Endothelial cell of umbilical vein (primary cell): ENCODE results near the gene CDKN2B-AS1. TPM values are rescaled to one million over a fixed set of nuclear protein-coding genes. Genes with fewer than 3 reads are reported as not detected.

Source experiments
- BruUV-seq: library from RNA; stranded (reverse); fragments of 400-500 nt; replicated peaks from 2 replicates; lab custom pipeline; 2021; lab: Mats Ljungman, UMichigan
- CTCF ChIA-PET: fragments of 300-600, 350-600 bp; sonication (Branson Sonifier 250); formaldehyde crosslinking; loops from one replicate; lab custom pipeline; 2021; ENCODE audit warnings: antibody characterized with exemption, inconsistent platforms; lab: Charles Lee
- POLR2A ChIA-PET: fragments of 300-600, 350-600 bp; sonication (Branson Sonifier 250); formaldehyde crosslinking; loops from one replicate; lab custom pipeline; 2021; ENCODE audit warnings: antibody characterized with exemption, inconsistent platforms; lab: Charles Lee
- DNase-seq: peaks from one replicate; pipeline ENCODE4 v3.0.0-alpha.2; 2011; ENCODE audit warnings: low read depth, low spot score
- FAIRE-seq: peaks from 2 replicates; lab custom pipeline; 2011; peaks lifted over from hg19 to GRCh38; lab: Jason Lieb, UNC
- H2AFZ ChIP-seq: 2 replicates; pipeline ENCODE4 v1.6.0; 2012; ENCODE audit warnings: low read depth, low read length, control low read depth, inconsistent platforms
- H3K27ac ChIP-seq: 2 replicates; pipeline ENCODE4 v1.5.1; 2011; ENCODE audit warnings: low read depth, mild to moderate bottlenecking, control low read depth, low read length, moderate library complexity; ENCODE audit not compliant: insufficient read depth
- H3K27me3 ChIP-seq, 2 experiments: 2 replicates each; pipeline versions ENCODE4 v1.6.0 to v1.6.1; 2011; ENCODE audit warnings: low read length in 2 of 2, mixed read lengths in 1 of 2; ENCODE audit not compliant: control insufficient read depth in 2 of 2, insufficient read depth in 2 of 2
- H3K36me3 ChIP-seq, 2 experiments: 2 replicates in 1 of 2; 3 replicates in 1 of 2; pipeline ENCODE4 v1.5.1; 2011; ENCODE audit warnings: low read length in 2 of 2, mild to moderate bottlenecking in 1 of 2, moderate library complexity in 1 of 2; ENCODE audit not compliant: control insufficient read depth in 2 of 2, insufficient read depth in 2 of 2; ENCODE audit errors: extremely low read depth in 1 of 2
- H3K4me1 ChIP-seq: 3 replicates; pipeline ENCODE4 v1.5.1; 2011; ENCODE audit warnings: mild to moderate bottlenecking, low read length; ENCODE audit not compliant: control insufficient read depth, insufficient read depth; ENCODE audit errors: extremely low read depth
- H3K4me2 ChIP-seq: 2 replicates; pipeline ENCODE4 v1.6.1; 2011; ENCODE audit warnings: low read length, control low read depth, mixed read lengths; ENCODE audit not compliant: insufficient read depth
- H3K4me3 ChIP-seq, 3 experiments: fragments of 200-600 bp in 1 of 3; sonication (generic), shearing (Covaris generic) in 1 of 3; replicated peaks in 1 of 3; 2 replicates each; pipeline ENCODE4 v1.5.1; 2011 to 2016; ENCODE audit warnings: control low read depth in 3 of 3, low read length in 3 of 3, mild to moderate bottlenecking in 2 of 3, inconsistent platforms in 1 of 3, low read depth in 1 of 3, moderate library complexity in 1 of 3; ENCODE audit not compliant: insufficient read depth in 1 of 3
- H3K79me2 ChIP-seq: 2 replicates; pipeline ENCODE4 v1.6.0; 2012; ENCODE audit warnings: low read length, inconsistent platforms; ENCODE audit not compliant: control insufficient read depth, insufficient read depth
- H3K9ac ChIP-seq: replicated peaks from 2 replicates; pipeline ENCODE3; 2011; ENCODE audit warnings: low read length, control low read depth; ENCODE audit not compliant: insufficient read depth; ENCODE audit errors: extremely low read depth
- H3K9me1 ChIP-seq: replicated peaks from 3 replicates; pipeline ENCODE4 v1.6.0; 2011; ENCODE audit warnings: mild to moderate bottlenecking, low read length; ENCODE audit not compliant: control insufficient read depth, insufficient read depth; ENCODE audit errors: extremely low read depth
- H3K9me3 ChIP-seq: replicated peaks from 2 replicates; pipeline ENCODE4 v1.5.1; 2012; ENCODE audit warnings: low read length, inconsistent platforms; ENCODE audit not compliant: control insufficient read depth, insufficient read depth
- H4K20me1 ChIP-seq: replicated peaks from 2 replicates; pipeline ENCODE3; 2011; ENCODE audit warnings: mild to moderate bottlenecking, low read length; ENCODE audit not compliant: control insufficient read depth, insufficient read depth; ENCODE audit errors: extremely low read depth
- EZH2 ChIP-seq: IDR thresholded peaks from 2 replicates; pipeline ENCODE4 v1.6.1; 2012; ENCODE audit warnings: borderline replicate concordance, low read depth, mild to moderate bottlenecking, moderate library complexity, low read length, inconsistent platforms; ENCODE audit not compliant: severe bottlenecking
- FOS ChIP-seq: IDR thresholded peaks from 2 replicates; pipeline ENCODE4 v1.6.1; 2011; ENCODE audit warnings: mild to moderate bottlenecking, low read length, moderate library complexity, borderline replicate concordance; ENCODE audit not compliant: insufficient read depth
- GATA2 ChIP-seq: IDR thresholded peaks from 2 replicates; pipeline ENCODE4 v1.7.0; 2011; ENCODE audit warnings: low read depth, mild to moderate bottlenecking, moderate library complexity, mixed read lengths, low read length; ENCODE audit not compliant: insufficient read length, insufficient read depth
- JUN ChIP-seq: IDR thresholded peaks from 2 replicates; pipeline ENCODE4 v1.6.1; 2011; ENCODE audit warnings: borderline replicate concordance, low read depth; ENCODE audit not compliant: insufficient read length, insufficient read depth
- MYC ChIP-seq: IDR thresholded peaks from one replicate; pipeline ENCODE4 v1.6.1; 2011; ENCODE audit warnings: mild to moderate bottlenecking, low read depth, low read length
- POLR2A ChIP-seq: IDR thresholded peaks from 2 replicates; pipeline ENCODE4 v1.6.1; 2012; ENCODE audit warnings: low read depth, mild to moderate bottlenecking, control low read depth, low read length
- POLR2AphosphoS5 ChIP-seq: IDR thresholded peaks from 2 replicates; pipeline ENCODE4 v1.6.1; 2012; ENCODE audit warnings: low read depth, mild to moderate bottlenecking, control low read depth, low read length, moderate library complexity; ENCODE audit not compliant: insufficient read depth
- dilution Hi-C: fragments of 300-500 bp; cut with MboI; formaldehyde crosslinking; loops from one replicate; pipeline ENCODE4 v1.15.0; 2019; ENCODE audit warnings: low sequenced_read_pairs; ENCODE audit not compliant: extremely low pct_ligation_motif_present
- intact Hi-C: fragments of 100-400 bp; cut with micrococcal nuclease; formaldehyde crosslinking; loops from one replicate; pipeline ENCODE4 v1.10.0; 2022
- polyA plus RNA-seq, 4 experiments: library from polyadenylated mRNA; depleted of rRNA in 3 of 4; stranded (reverse) in 3 of 4; unstranded in 1 of 4; fragments of >200 nt; gene quantifications; 2 replicates each; pipeline versions ENCODE4 v1.2.1 to v1.2.3, GENCODE V29; 2011 to 2012; ENCODE audit warnings: missing spikeins in 1 of 4
- total RNA-seq: library from RNA; stranded (reverse); gene quantifications from 2 replicates; pipeline ENCODE4 v1.2.3, GENCODE V29; 2021
- TF ChIP-seq, protein P1 (sequence below): IDR thresholded peaks from 2 replicates; pipeline ENCODE4 v1.6.1; 2011; ENCODE audit not compliant: insufficient read depth, insufficient read length
- TF ChIP-seq, protein P2 (sequence below), 2 donors: IDR thresholded peaks; 1 replicate in 1 of 2; 2 replicates in 1 of 2; pipeline ENCODE4 v1.5.1; 2011; ENCODE audit warnings: low read length in 2 of 2, mild to moderate bottlenecking in 2 of 2, moderate library complexity in 2 of 2, control low read depth in 1 of 2, inconsistent platforms in 1 of 2, low read depth in 1 of 2; ENCODE audit not compliant: insufficient read depth in 1 of 2; ENCODE audit errors: extremely low read depth in 1 of 2

Gene CDKN2B-AS1
- total and polyA plus RNA-seq, 2 donors (not counting 3 experiments of a cell fraction or from before 2014, with no cell fraction given): 0.44 to 1.9 TPM

DNA sequence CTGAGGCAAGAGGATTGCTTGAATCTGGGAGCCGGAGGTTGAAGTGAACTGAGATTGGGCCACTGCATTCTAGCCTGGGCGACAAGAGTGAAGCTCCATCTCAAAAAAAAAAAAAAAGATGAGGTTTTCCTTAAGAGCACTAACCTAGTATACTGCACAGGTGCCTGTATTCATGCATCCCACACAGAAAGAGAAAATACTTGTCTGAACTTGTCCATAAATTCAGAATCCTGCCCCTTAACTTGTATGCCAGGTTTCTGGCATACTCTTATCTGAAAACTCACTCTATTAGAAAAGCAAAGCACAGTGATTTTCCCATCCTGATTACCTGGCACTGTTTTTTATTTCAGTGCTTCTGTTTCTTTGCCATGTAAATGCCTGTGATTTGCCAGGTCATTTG is 139.8 kb downstream of the CDKN2B-AS1 start:
- DNase-seq: no peak
- H3K79me2 ChIP-seq: no peaks in the 10 kb centered on the region
- no peak overlapping the region for H3K4me2 ChIP-seq
- no peak overlapping the region for H3K4me3 ChIP-seq
- BruUV-seq: no TSS peak
- TF ChIP-seq FOS (no peak), POLR2A (no peak), MYC (no peak), EZH2 (no peak), GATA2 (no peak), JUN (no peak), POLR2AphosphoS5 (no peak)
- TF ChIP-seq, protein P1, sequence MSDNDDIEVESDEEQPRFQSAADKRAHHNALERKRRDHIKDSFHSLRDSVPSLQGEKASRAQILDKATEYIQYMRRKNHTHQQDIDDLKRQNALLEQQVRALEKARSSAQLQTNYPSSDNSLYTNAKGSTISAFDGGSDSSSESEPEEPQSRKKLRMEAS: no peak
- TF ChIP-seq, protein P2, sequence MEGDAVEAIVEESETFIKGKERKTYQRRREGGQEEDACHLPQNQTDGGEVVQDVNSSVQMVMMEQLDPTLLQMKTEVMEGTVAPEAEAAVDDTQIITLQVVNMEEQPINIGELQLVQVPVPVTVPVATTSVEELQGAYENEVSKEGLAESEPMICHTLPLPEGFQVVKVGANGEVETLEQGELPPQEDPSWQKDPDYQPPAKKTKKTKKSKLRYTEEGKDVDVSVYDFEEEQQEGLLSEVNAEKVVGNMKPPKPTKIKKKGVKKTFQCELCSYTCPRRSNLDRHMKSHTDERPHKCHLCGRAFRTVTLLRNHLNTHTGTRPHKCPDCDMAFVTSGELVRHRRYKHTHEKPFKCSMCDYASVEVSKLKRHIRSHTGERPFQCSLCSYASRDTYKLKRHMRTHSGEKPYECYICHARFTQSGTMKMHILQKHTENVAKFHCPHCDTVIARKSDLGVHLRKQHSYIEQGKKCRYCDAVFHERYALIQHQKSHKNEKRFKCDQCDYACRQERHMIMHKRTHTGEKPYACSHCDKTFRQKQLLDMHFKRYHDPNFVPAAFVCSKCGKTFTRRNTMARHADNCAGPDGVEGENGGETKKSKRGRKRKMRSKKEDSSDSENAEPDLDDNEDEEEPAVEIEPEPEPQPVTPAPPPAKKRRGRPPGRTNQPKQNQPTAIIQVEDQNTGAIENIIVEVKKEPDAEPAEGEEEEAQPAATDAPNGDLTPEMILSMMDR (IDR thresholded peaks at IDR 0.05; ENCODE audit: extremely low read depth in 1 of 2, insufficient read depth in 1 of 2, low read depth in 1 of 2, low read length in 2 of 2): no peak
- dilution Hi-C loops (no loop called here), intact Hi-C loops (no loop called here)
- no peak overlapping the region for H3K9ac ChIP-seq
- no peaks in the 10 kb centered on the region for H3K9me1 ChIP-seq
- no peaks in the 10 kb centered on the region for H3K36me3 ChIP-seq
- H3K9me3 ChIP-seq: no peaks in the 10 kb centered on the region
- no peaks in the 10 kb centered on the region for H4K20me1 ChIP-seq
- H2AFZ ChIP-seq: no peak overlapping the region
- H3K27me3 ChIP-seq: no peaks in the 10 kb centered on the region
- peaks cover 9% of the 10 kb centered on the region for H3K4me1 ChIP-seq
- CTCF ChIA-PET: interaction anchor here (1.0 to 1.5 kb wide), 2 partner anchors 15 to 104 kb away, joined by 3 to 8 read pairs; no protein-coding TSS in a partner anchor
- POLR2A ChIA-PET: no interaction called here
- no peak for FAIRE-seq
- H3K27ac ChIP-seq: no peak overlapping the region
